ENCODE data around the gene KRT4. TPM values are rescaled to one million over a fixed set of nuclear protein-coding genes. Genes with fewer than 3 reads are reported as not detected.

Gene KRT4
- total and polyA plus RNA-seq, 2 experiments from 2014 or later = not detected

- no peak for TF ChIP-seq REST (IDR thresholded peaks at IDR 0.05; ENCODE audit: unreplicated experiment)
Measured at GRCh38 chr12:52812073-52812400, 1.9 kb downstream of the KRT4 start (continued).

- H3K4me1 Mint-ChIP-seq = no peaks in the 10 kb centered on the region
- no peak overlapping the region for H3K4me3 Mint-ChIP-seq
- H3K27me3 Mint-ChIP-seq (ENCODE audit: insufficient read depth, low read depth, poor library complexity) = peaks cover 5% of the 10 kb centered on the region
- H3K27ac Mint-ChIP-seq = no peak overlapping the region
- no peaks in the 10 kb centered on the region for H3K9me3 Mint-ChIP-seq
- H3K4me2 ChIP-seq = no peak overlapping the region
- DNase-seq (ENCODE audit: low spot score) (no peak), ATAC-seq (no peak)
- no peaks in the 10 kb centered on the region for H3K36me3 Mint-ChIP-seq (ENCODE audit: low read depth)
- H3K4me1 ChIP-seq (ENCODE audit: insufficient read depth) = no peaks in the 10 kb centered on the region
- no peak overlapping the region for H3K4me3 ChIP-seq
- peaks cover 13% of the 10 kb centered on the region for H3K9me2 ChIP-seq (ENCODE audit: insufficient read depth)
- no peak overlapping the region for H3K27ac ChIP-seq (ENCODE audit: low read depth)
- no peaks in the 10 kb centered on the region for H3F3A ChIP-seq (replicated peaks; ENCODE audit: low read depth)
- H2AFZ ChIP-seq = no peak overlapping the region
- H3K27me3 ChIP-seq (ENCODE audit: insufficient read depth) = no peaks in the 10 kb centered on the region
- H3K36me3 ChIP-seq (ENCODE audit: insufficient read depth) = no peaks in the 10 kb centered on the region
- H4K20me1 ChIP-seq (replicated peaks; ENCODE audit: insufficient read depth) = no peaks in the 10 kb centered on the region
- no peaks in the 10 kb centered on the region for H3K79me2 ChIP-seq (replicated peaks; ENCODE audit: insufficient read depth)
- TF ChIP-seq EZH2phosphoT487 (IDR thresholded peaks at IDR 0.05; ENCODE audit: unreplicated experiment) (no peak), ZNF114 (CRISPR knock-in tag; IDR thresholded peaks at IDR 0.05) (no peak), JUNB (IDR thresholded peaks at IDR 0.05; ENCODE audit: unreplicated experiment) (no peak), NANOG (IDR thresholded peaks at IDR 0.05; ENCODE audit: borderline replicate concordance) (no peak), EZH2 (IDR thresholded peaks at IDR 0.05; ENCODE audit: low read depth, unreplicated experiment) (no peak), POLR2AphosphoS5 (IDR thresholded peaks at IDR 0.05; ENCODE audit: low read depth) (no peak), CREB1 (CRISPR knock-in tag; IDR thresholded peaks at IDR 0.05; ENCODE audit: low read depth) (no peak), REST (IDR thresholded peaks at IDR 0.05; ENCODE audit: unreplicated experiment) (no peak), ETS1 (IDR thresholded peaks at IDR 0.05) (no peak), STAT1 (IDR thresholded peaks at IDR 0.05; ENCODE audit: unreplicated experiment) (no peak), CTCF (conservative IDR thresholded peaks at IDR 0.05; ENCODE audit: low read depth in 2 of 2) (no peak), ZNF331 (CRISPR knock-in tag; IDR thresholded peaks at IDR 0.05; ENCODE audit: low read depth) (no peak)
Measured at GRCh38 chr12:52811191-52812072, 2.5 kb downstream of the KRT4 start.
